RPMI8226 (cell line): Measurements from ENCODE around the gene GPC6.
A peak's percentile ranks its signal among the peaks of the same experiment; 100 is the strongest.

Experiments
- DNase-seq: peaks from one replicate; pipeline ENCODE4 v3.0.0-alpha.2; 2015

GPC6 gene

DNA sequence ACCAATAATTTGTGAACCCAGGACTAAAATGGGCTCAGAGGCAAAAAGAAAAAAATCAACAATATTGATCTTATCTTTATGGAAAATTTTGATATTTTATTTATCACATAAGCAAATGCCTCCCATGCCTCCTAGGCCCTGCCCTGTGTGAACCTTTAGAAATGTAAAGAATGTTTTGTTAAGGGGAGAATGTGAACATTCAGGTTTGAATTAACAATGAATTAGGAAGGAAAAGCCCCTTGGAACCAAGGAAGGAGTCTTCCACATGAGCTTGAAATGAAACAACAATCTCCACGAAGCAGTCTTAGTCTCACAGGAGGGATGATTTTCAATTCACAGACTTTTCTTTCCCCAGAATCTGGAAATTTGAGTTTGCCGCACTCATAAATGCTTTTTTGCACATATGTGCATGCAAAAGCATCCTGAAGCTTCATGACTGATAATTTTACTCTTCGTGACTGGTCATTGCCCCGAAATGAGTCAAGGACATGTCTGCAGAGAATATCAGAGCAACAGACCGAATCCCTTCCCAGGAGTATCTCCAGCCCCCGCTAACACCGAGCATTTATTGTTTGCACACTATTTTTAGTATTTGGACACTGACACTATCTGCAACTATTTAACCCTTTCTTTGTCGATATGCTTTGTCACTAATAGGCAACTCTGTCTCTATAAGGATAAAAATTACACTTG, 1117.7 kb downstream of the GPC6 start:
- DNase-seq = no peak

DNA sequence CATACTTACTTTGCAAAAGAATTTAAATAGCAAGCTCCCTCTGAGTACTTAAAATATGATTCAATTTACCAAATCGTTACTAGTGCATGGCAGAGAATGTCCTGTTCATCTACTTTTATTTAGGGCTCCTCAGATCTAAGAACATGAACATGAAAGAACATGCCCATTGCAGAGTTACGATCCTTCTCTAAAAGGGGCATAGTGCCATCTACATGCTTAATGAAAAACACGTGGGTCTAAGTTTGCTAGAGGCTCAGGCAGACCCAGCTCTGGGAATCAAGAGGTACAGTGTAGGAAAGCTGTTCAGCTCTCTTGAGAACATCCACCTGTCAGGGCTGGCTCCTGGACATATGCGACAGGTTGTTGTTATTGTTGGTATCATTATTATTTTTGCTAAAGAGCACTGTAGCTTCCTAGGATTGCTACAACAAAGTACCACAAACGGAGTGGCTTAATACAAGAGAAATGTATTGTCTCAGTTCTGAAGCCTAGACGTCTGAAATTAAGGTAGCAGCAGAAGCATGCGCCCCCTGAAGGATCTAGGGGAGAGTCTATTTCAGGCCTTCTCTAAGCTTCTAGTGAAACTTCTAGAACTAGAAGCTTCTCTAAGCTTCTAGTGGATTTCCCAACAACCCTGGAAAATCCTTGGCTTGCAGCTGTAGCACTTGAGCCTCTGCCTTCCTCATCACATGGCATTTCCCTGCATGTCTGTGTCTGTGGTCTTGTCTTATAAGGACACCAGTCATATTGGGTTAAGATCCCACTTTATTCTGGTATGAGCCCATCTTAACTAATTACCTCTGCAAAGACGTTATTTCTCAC, 1119.0 kb downstream of the GPC6 start:
- no peak for DNase-seq

DNA sequence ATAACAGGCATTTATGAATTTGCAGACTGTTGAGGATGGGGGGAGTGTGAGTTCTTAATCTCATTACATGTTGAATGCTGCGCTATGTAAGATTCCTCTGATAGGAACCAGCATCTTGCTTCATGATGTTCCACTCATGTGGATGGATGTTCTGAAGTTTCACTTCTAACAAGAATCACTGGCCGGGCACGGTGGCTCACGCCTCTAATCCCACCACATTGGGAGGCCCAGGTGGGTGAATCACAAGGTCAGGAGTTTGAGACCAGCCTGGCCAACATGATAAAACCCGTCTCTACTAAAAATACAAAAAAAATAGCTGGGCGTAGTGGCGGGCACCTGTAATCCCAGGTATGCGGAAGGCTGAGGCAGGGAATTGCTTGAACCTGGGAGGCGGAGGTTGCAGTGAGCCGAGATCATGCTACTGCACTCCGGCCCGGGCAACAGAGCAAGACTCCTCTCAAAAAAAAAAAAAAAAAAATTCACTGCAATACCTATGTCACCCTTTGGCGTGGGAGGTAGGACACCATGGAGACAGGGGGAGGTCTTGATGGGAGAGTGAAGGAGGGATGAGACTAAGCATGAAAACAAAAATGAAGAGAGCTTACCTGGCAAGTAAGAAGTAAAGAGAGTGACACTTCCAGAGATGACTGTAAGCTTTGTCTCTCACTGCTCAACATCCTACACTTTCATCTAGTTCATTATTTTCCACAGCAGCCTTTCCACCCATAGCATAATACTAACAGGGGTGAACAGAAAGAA, 1119.8 kb downstream of the GPC6 start:
- no peak for DNase-seq

DNA sequence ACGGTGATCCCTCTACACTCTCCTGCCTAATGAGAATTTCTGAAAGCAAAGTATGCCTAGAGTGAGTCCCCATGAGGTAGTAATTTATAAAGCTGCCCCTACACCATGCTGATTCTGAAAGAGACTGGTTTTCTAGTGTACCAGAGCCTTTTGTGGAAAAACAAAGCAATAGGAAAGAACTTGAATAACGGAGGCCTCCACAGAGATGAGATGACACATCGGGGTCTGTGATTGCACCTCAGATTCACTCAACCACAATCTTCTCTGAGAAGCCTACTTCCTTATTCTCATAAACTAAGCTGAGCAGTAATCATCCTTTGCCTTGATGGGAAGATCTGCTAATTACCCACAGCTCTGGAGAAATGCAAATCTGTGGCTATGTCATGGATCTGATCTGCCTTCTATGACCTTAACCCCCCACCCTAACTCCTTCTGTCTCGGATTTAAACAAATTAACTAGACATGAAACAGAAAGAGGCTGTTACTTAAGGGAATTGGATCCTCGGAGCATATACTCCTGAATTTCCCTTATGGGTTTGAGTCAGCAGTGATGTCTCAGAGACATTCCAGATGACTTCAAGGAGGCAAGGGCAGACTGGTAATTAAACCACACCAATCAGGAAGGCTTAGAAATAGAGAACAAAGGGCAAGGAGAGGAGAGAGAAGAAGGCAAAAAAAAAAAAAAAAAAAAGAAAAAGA, 1124.8 kb downstream of the GPC6 start:
- no peak for DNase-seq

DNA sequence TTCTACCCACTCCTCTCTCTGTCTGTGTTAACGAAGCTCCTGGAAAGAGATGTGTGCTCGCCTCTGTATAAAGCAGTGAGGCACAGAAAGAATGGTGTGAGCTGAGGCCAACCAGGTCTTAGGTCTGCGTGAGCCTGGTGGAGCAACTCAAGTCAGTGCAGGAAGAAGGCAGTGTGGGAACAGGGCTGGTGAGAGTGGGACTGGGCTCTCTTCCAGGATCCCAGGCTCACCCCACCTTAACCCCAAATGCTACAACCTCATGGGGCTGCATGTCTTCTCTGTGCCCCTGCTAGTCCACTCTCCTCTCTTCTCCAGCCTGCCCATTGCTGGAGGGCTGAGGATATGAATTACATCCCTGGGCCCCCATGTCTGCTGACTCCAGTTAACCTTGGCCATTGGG, 1125.5 kb downstream of the GPC6 start:
- DNase-seq = no peak

DNA sequence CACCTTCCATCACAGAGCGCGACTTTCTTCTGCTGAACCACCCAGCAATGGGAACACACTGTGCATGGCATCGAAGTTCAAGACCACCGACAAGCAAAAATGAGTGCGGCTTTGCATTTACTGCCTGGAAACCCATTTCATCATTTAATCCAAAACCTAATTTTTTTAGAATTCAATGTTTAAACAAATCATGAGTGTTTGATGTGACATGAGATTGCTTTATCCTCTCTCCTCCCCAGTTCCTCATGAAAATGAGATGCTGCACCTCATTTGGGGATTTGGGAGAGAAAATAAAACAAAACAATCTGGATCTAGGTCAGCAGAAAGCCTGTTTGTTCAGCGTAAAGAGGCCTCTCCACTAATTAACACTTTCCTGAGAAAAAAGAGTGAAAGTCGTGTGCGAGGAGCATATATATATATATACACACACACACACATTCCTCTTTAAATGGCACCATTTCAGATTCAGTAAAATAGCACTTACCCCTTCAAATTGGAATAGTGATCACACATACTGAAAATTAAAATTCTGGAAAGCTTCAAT, 1126.6 kb downstream of the GPC6 start:
- no peak for DNase-seq

DNA sequence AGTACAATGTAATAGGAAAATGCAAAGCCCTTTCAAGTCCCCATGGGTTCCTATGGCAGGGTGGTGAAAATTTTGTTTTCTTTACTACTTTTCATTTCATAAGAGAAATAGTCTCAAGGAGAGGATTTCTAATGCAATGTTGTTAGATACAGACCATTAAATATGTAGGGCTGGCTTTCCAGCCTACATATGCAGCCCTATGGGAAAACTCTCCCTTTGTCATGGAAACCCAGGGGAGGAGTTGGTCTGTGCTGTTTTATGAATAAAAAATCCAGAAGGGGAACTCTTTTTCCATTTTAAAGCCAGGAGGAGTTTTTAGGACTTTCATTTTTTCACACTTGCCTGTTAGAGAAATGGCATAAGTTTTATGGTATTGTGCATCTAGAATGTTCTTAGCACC, 1133.3 kb downstream of the GPC6 start:
- DNase-seq = no peak

DNA sequence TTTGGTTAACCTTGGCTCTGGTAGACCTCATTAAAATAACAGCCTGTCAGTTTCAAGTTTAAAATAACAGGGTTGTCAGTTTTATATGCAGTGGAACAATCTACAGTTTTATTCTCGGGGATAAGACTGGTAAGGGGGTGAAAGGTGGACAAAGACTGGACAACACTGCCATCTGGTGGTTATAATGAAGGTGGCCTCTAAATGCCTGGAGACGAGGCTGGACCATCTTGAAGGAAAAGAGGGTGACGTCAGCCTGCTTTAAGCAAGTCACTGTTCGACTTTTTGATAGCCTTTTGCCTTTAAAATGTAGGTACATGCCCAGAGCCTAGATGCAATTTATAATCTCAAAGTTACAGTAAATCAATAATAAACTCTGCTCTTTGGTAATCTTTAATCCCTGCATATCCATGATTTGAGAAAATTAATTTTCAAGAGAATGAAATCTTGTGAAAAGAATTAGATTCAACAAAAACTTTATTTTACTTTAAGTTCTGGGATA, 1135.9 kb downstream of the GPC6 start:
- DNase-seq = peak; percentile 60

DNA sequence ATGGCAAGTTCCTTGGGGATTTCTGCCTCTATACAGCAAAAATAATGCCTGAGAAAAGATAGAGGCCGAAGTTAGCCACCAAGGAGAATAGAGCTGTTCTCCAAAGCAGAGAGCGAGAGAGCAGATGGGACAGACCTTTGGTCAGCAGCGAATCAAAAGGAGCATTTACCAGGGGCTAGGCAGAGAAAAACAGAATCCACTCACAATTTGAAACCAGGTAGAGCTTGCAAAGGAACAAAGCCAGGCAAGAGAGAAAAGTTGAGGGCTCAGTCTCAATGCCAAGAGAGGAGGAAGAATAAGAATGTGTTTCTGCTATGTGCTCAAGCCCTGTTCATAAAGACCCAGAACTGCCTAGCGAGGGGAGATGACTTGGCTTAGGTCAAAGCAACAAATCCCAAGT, 1140.1 kb downstream of the GPC6 start:
- no peak for DNase-seq

DNA sequence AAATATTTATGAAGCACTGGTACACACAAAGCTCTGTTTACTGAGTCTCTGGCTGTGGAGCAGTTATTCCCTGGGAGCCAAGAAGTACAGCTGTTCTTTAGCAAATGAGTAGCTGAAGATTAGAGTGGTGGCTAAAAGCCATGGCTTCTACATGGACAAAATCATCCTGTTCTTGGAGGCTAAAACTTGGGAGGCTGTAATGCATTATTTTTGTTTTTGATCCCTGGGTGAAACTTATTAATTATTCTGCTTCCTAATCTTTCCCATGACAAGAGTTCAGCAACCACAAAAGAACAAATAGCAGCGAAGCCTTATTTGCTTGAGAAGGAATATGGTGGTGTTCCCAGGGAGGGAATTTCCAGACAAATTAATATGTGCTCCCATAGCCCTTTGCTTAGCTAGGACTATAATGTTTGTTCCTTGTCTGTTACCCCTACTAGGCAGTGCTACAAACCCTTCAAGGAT, 1143.4 kb downstream of the GPC6 start:
- DNase-seq = no peak

DNA sequence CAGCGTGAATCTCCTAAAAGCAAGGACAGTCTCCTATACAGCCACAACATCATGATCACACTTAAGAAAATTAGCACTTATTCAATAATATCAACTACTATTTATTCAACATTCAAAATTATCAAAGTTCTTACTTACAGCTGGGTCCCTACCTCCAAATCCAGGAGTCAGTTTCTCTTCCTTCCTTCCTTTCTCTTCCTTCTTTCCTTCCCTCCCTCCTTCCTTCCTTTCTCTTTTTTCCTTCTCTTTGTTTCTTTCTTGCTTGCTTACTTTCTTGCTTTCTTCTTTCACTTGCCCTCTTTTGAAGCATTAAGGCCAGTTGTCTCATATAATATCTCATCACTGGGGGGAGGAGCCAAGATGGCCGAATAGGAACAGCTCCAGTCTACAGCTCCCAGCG, 1145.2 kb downstream of the GPC6 start:
- DNase-seq = no peak

DNA sequence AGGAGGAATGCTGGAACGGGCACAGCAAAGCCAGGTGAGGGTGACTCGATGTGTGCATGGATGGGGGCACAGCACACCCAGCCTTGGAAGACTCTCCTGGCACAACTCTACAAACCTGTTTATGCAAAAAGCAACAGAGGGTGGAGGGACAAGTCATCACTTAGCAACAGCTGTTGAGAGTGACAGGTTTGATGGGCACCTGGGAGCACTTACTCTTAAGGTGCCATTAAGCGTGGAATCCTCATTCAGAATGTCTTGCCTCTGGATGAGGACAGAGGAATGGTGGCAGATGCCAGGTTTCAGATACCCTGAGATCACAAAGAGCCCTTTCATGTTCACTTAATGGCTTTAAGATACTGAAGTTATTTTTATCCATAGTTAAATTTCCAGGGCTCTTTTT, 1155.9 kb downstream of the GPC6 start:
- DNase-seq = no peak

DNA sequence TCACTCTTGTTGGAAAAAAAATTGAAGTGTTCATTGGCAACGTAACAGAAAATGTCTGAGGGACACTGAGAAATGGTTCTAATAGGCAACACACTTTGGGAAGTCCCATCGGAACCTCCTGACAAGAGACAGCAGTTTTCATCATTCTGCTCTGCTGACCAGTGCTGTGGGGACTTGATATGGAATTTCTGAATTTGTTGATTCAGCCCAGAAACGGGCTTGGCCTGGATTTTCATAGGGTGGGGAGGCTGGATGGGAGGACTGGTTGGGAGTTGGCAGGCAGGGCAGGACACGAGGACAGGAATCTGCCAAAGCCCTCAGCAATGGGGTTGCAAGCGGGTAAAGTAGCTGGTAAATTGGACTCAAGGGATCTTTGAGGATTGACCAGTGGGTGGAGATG, 1156.4 kb downstream of the GPC6 start:
- no peak for DNase-seq

DNA sequence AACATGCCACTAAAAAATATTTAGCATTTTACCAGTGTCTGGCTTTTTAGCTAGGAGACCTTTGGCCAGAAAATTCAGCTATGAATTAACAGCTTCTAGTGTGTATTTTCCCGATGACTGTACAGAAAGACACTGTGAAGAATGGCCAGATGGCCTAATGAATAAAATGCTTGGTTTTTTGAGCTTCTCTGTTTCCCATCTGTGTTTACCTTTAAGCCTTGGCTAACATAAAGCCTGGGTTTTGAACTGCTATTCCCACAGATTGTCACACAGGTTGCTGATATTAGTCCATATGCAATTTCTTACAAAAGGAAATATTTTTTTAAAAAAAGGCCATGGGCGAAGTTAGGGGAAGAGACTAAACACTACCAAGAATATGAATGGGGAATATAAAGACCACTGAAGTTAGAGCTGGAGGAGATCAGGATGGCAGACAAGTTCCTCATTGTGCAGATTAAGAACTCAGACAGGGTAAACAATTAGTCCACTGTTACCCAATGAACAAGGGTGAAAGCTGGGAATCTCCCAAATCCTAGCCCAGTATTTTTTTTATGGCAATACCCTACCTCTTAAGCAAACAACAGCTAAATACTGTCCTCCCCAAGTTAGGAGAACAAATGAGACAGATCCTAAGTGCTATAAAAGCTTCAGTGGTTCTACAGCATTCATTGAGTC, 1157.8 kb downstream of the GPC6 start:
- DNase-seq = no peak

DNA sequence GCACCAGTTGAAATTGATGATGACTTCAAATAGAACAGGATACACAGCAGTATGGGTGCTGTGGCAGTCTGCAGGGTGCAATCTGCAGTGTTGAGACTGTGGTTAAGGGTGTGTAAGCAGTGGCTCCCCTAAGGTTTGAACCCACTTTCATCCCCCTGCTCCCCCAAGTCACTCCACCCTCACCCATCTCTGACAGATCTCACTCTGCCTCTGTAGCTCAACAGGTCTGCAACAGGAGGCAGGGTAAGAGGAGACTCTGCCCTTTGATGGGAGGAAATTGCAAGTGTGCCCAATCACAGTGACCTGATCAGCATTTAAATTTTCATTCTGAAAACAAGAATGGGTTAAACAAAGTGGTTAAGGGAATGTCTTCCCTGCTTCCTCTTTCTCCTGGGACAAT, 1160.4 kb downstream of the GPC6 start:
- no peak for DNase-seq

DNA sequence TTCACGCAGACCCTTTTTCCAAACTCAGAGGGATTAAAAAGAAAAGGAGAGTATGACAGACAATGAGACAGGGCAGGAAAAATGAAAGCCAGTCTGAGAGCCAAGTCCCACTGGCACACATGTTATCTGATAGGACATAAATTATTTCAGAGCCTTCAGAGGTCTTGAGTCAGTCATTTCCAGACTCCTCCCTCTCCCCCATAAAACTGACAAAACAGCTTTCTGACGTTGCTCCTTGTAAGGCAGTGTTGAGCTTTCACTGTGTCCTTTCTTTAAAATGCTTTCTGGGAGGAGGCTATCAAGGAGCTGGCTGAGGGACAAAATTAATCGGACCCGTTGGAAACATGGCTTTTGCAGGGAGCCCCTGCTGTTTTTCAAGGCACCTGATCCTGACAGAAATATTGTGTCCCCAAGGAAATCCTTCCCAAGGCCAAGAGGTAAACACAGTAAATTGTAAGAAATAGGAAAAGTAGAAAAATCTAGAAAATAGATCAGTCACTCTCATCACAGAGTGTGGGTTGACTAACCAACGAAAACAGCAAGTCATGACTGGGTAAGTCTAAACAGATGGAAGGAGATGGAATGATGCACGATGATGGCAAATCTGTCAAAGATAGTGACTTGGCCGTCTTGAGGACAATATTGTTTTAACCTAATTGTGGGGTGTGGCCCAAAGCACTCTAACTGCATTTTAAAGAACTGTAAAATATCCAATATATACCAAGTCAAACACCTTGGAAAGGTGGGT, 1163.2 kb downstream of the GPC6 start:
- no peak for DNase-seq

DNA sequence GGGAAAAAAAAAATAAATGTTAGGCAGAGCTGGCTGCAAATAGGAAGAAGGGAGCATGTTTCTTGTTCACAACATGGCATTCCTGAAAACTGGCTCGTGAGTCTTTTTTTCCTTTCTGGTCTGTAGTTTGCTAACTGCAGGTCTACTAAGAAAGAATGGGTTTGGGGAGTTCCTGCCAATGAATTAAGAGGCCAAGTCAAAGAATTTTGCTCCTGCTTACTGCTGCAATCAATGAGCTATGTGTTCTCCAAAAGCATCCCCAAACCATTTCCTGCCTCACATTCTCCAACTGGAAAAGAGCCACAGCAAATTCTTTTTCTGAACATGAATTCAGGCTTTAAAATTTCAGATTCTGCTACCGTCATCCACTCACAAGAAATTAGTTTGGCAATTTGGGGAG, 1164.3 kb downstream of the GPC6 start:
- DNase-seq = no peak

DNA sequence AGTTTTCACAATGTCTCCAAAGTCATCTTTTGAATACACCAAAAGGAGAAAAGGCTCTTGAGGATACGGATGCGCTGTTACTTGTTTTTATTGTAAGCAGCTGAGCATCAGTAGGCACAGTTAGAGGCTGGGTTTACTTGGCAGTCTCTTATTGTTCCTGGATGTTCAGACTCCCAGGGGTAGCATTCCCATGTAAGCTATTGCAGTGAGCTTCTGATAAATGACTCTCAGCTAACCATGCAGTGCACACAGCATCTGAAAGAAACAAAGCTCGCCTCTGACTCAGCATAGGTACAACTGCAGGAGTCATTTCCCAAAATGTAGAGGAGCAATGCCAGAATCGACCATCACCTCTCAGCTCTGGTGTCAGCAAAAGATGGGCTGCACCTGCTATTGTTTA, 1168.1 kb downstream of the GPC6 start:
- no peak for DNase-seq

DNA sequence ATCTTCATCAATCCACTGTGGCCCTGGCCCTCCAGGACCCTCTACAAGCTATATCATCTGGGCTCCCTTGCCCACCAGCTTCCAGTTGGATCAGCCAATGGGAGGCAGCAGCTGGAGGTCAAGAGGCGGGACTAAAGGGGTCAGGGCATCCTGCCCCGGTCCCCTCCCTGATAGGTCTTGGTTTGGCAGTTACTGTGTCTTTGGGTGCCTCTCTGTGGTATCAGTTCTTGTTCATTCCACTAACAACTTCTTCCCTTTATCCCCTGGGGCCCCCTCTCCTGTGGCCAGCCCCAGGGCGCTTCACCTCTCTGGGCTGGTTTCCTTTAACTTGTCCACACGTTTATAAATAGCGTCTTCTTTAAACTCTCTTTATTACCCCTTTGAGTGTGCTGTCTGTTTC, 1169.3 kb downstream of the GPC6 start:
- no peak for DNase-seq

DNA sequence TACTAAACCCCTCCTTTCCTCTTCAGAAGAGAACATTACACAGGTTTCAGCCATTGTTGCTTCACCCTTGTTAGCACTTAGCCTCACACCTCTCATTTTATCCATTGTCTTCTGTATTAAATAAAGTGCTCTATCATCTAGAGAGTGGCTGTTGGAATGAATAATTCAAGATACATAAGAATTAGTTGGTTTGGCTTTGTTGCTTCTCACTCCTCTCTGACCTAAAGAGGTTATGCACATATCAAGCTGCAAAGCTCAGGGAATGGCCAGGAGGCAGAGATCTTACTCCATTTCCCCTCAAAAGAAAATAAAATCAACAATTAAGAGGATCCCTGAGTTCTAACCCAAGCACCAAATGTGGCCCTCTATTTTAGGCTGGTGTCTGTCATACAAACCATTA, 1173.2 kb downstream of the GPC6 start:
- no peak for DNase-seq

DNA sequence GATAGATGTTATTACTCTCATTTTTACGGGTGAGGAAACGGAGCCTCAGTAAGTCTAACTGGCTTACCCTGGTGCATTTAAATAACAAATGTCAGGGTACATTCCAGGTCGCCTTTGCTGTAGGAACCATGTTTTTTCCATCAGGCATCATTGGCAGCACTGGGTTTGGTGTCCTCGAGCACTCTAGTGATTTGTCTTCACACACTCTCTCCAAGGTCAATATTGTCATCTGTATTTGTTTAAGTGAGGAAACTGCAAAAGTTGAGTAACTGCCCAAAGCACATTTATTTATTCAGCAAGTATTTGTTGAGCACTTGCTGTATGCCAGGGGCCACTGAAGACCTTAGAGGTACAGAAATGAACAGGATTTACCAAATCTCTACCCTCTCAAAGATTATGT, 1174.3 kb downstream of the GPC6 start:
- DNase-seq = no peak
